ENCODE measurements around the gene BCLAF1. TPM values are rescaled to one million over a fixed set of nuclear protein-coding genes. Genes with fewer than 3 reads are reported as not detected.
A peak's percentile ranks its signal among the peaks of the same experiment; 100 is the strongest.

BCLAF1 gene
- total RNA-seq, 4 donors from 2014 or later, result 88.7 to 495 (median 174) TPM

- in situ Hi-C loops (cut with MboI; ENCODE audit: low pct_ligation_motif_present in 1 of 4, low pct_unique_long_range_greater_than_20kb in 1 of 4, low sequenced_read_pairs in 3 of 4), result no loop called here
- 77 to 94% methylated on average over 3 to 12 of the region's 12 CpGs for WGBS, 2 donors (ENCODE audit: low coverage in 1 of 2)
- Histone ChIP-seq H3K4me1 (no peaks in the 10 kb centered on the region), H3K27me3 (no peaks in the 10 kb centered on the region), H3K27ac (peak overlapping the region in 1 of 4 donors; percentile 19), H3K36me3 (no peaks in the 10 kb centered on the region), H3K9me3 (no peaks in the 10 kb centered on the region), H3K4me3 (no peak overlapping the region)
- intact Hi-C loops (cut with DNase I; ENCODE audit: low total_unique reads), result no loop called here
- DNase-seq, result no peak
- TF ChIP-seq EP300 (IDR thresholded peaks at IDR 0.05; ENCODE audit: low read depth), result no peak
- TF ChIP-seq CTCF (IDR thresholded peaks at IDR 0.05), result no peak
- no peak for TF ChIP-seq POLR2AphosphoS5 (IDR thresholded peaks at IDR 0.05)
- TF ChIP-seq POLR2A (IDR thresholded peaks at IDR 0.05), result no peak
These were observed 46.2 kb upstream of the BCLAF1 start for GRCh38 chr6:136335736-136336363.

- Histone ChIP-seq H3K4me3 (no peak overlapping the region), H3K27me3 (no peaks in the 10 kb centered on the region), H3K4me1 (no peaks in the 10 kb centered on the region), H3K27ac (no peak overlapping the region), H3K36me3 (no peaks in the 10 kb centered on the region), H3K9me3 (no peaks in the 10 kb centered on the region)
- WGBS, 2 donors (ENCODE audit: low coverage in 1 of 2), result 69% methylated on average over 9 of the region's 9 CpGs; no CpG with 5 or more reads in 1 of the 2 donors
- no peak for DNase-seq
- TF ChIP-seq EP300 (IDR thresholded peaks at IDR 0.05; ENCODE audit: low read depth), result no peak
- in situ Hi-C loops (cut with MboI; ENCODE audit: low pct_ligation_motif_present in 1 of 4, low pct_unique_long_range_greater_than_20kb in 1 of 4, low sequenced_read_pairs in 3 of 4) (no loop called here), intact Hi-C loops (cut with DNase I; ENCODE audit: low total_unique reads) (no loop called here)
These were observed 45.2 kb upstream of the BCLAF1 start for GRCh38 chr6:136334853-136335252.

GRCh38 chr6:136334465-136334846 lies 44.8 kb upstream of the BCLAF1 start:
- no peaks in the 10 kb centered on the region for H3K4me1 ChIP-seq

GRCh38 chr6:136333824-136334464 lies 44.3 kb upstream of the BCLAF1 start:
- Histone ChIP-seq H3K4me3 (no peak overlapping the region), H3K27me3 (no peaks in the 10 kb centered on the region), H3K9me3 (no peaks in the 10 kb centered on the region), H3K4me1 (no peaks in the 10 kb centered on the region), H3K36me3 (no peaks in the 10 kb centered on the region), H3K27ac (no peak overlapping the region)
- WGBS, 2 donors (ENCODE audit: low coverage in 1 of 2), result 73 to 74% methylated on average over 8 to 11 of the region's 11 CpGs
- in situ Hi-C loops (cut with MboI; ENCODE audit: low pct_ligation_motif_present in 1 of 4, low pct_unique_long_range_greater_than_20kb in 1 of 4, low sequenced_read_pairs in 3 of 4), result no loop called here
- intact Hi-C loops (cut with DNase I; ENCODE audit: low total_unique reads), result no loop called here
- no peak for DNase-seq
- no peak for TF ChIP-seq EP300 (IDR thresholded peaks at IDR 0.05; ENCODE audit: low read depth)
- no peak for TF ChIP-seq POLR2AphosphoS5 (IDR thresholded peaks at IDR 0.05)
- no peak for TF ChIP-seq POLR2A (IDR thresholded peaks at IDR 0.05)
- no peak for TF ChIP-seq CTCF (IDR thresholded peaks at IDR 0.05)

More at GRCh38 chr6:136334465-136334846, 44.8 kb upstream of the BCLAF1 start:
- Histone ChIP-seq H3K9me3 (no peaks in the 10 kb centered on the region), H3K36me3 (no peaks in the 10 kb centered on the region), H3K27me3 (no peaks in the 10 kb centered on the region), H3K27ac (no peak overlapping the region), H3K4me3 (no peak overlapping the region)
- 85% methylated on average over 13 of the region's 13 CpGs; no CpG with 5 or more reads in 1 of the 2 donors for WGBS, 2 donors (ENCODE audit: low coverage in 1 of 2)
- intact Hi-C loops (cut with DNase I; ENCODE audit: low total_unique reads), result no loop called here
- TF ChIP-seq CTCF (IDR thresholded peaks at IDR 0.05) (no peak), POLR2A (IDR thresholded peaks at IDR 0.05) (no peak), EP300 (IDR thresholded peaks at IDR 0.05; ENCODE audit: low read depth) (no peak), POLR2AphosphoS5 (IDR thresholded peaks at IDR 0.05) (no peak)
- no peak for DNase-seq
- in situ Hi-C loops (cut with MboI; ENCODE audit: low pct_ligation_motif_present in 1 of 4, low pct_unique_long_range_greater_than_20kb in 1 of 4, low sequenced_read_pairs in 3 of 4), result no loop called here
